ENCODE data around the gene RUFY3.
"Not testable (repeated sequence)": the region's sequence is repeated elsewhere in the genome, so short reads cannot be mapped to it uniquely, and the experiment has no call there.

Gene RUFY3

DNA sequence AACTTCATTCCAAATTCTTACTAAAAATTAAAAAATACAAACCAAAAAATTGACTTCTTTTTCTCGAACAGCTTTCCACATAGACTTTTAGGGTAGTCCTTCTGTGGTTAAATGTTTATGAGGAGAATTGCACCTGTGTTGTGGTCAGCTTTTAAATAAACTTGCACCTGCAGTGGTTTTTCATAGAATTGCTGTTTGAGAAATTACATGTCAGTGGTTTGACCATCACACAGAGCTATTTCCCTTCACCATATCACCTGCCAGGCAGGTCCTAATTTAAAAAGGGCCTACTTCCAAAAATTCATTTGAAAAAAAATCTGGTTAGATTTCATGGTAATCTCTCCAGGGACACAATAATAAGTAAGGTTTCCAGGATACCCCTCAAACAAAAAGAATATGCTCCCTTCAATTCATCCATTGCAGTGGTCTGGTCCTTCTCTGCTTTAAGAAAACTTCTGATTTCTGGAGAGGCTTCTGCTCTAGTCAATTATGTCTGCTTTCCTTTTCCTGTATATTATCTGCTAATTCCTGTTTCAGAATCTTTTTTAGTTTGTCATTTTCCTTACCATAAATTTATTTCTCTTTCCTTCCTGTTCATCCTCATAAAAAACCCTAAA, 43.3 kb upstream of the RUFY3 start:
- ChIA-PET POLR2A (no interaction called here), CTCF (interaction anchor here (1.5 kb wide), 1 partner anchor 27 kb away, joined by 4 read pairs; no protein-coding TSS in a partner anchor)
- DNase-seq (ENCODE audit: extremely low spot score) = no peak
- TF ChIP-seq, protein P1, sequence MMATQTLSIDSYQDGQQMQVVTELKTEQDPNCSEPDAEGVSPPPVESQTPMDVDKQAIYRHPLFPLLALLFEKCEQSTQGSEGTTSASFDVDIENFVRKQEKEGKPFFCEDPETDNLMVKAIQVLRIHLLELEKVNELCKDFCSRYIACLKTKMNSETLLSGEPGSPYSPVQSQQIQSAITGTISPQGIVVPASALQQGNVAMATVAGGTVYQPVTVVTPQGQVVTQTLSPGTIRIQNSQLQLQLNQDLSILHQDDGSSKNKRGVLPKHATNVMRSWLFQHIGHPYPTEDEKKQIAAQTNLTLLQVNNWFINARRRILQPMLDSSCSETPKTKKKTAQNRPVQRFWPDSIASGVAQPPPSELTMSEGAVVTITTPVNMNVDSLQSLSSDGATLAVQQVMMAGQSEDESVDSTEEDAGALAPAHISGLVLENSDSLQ (IDR thresholded peaks at IDR 0.05) = no peak
- TF ChIP-seq ARNT (IDR thresholded peaks at IDR 0.05) (no peak), ZNF384 (IDR thresholded peaks at IDR 0.05) (no peak), LEF1 (IDR thresholded peaks at IDR 0.05; ENCODE audit: borderline replicate concordance) (no peak), FOXA1 (IDR thresholded peaks at IDR 0.05) (no peak)

- TF ChIP-seq FOXK2 (IDR thresholded peaks at IDR 0.05) (no peak), ZNF384 (IDR thresholded peaks at IDR 0.05) (no peak), TARDBP (IDR thresholded peaks at IDR 0.05) (no peak), FOXA1 (IDR thresholded peaks at IDR 0.05) (no peak), L3MBTL2 (conservative IDR thresholded peaks at IDR 0.05) (no peak), LEF1 (IDR thresholded peaks at IDR 0.05; ENCODE audit: borderline replicate concordance) (no peak)
- DNase-seq (ENCODE audit: extremely low spot score) = no peak
- ChIA-PET POLR2A (no interaction called here), CTCF (no interaction called here)
These were observed 40.8 kb upstream of the RUFY3 start for GRCh38 chr4:70680934-70681333.

- CTCF ChIA-PET = no interaction called here
- TF ChIP-seq L3MBTL2 (conservative IDR thresholded peaks at IDR 0.05) (no peak), FOXK2 (IDR thresholded peaks at IDR 0.05) (no peak), TARDBP (IDR thresholded peaks at IDR 0.05) (no peak), BHLHE40 (IDR thresholded peaks at IDR 0.05; ENCODE audit: borderline replicate concordance) (no peak), LEF1 (IDR thresholded peaks at IDR 0.05; ENCODE audit: borderline replicate concordance) (no peak), ZNF384 (IDR thresholded peaks at IDR 0.05) (no peak), ELF4 (IDR thresholded peaks at IDR 0.05) (no peak), FOXM1 (IDR thresholded peaks at IDR 0.05; ENCODE audit: borderline replicate concordance) (no peak), HDGF (IDR thresholded peaks at IDR 0.05; ENCODE audit: borderline replicate concordance) (no peak), ARNT (IDR thresholded peaks at IDR 0.05) (no peak), CTBP1 (IDR thresholded peaks at IDR 0.05; ENCODE audit: borderline replicate concordance) (no peak), FOXA1 (IDR thresholded peaks at IDR 0.05) (no peak), SUZ12 (IDR thresholded peaks at IDR 0.05) (no peak), NFRKB (IDR thresholded peaks at IDR 0.05) (no peak), SP1 (IDR thresholded peaks at IDR 0.05) (no peak)
- TF ChIP-seq, protein P1 (IDR thresholded peaks at IDR 0.05) = no peak
- POLR2A ChIA-PET = no interaction called here
- DNase-seq (ENCODE audit: extremely low spot score) = no peak
These were observed 40.1 kb upstream of the RUFY3 start for GRCh38 chr4:70681704-70682103.

- DNase-seq (ENCODE audit: extremely low spot score); POLR2A ChIA-PET; CTCF ChIA-PET: not testable (repeated sequence)
These were observed 39.6 kb upstream of the RUFY3 start for GRCh38 chr4:70682142-70682541.

- TF ChIP-seq FOXM1 (IDR thresholded peaks at IDR 0.05; ENCODE audit: borderline replicate concordance) (no peak), L3MBTL2 (conservative IDR thresholded peaks at IDR 0.05) (no peak), ZNF384 (IDR thresholded peaks at IDR 0.05) (no peak)
- DNase-seq (ENCODE audit: extremely low spot score) = no peak
- ChIA-PET CTCF (interaction anchor here (0.6 to 1.0 kb wide), 2 partner anchors 14 to 31 kb away, joined by 3 to 4 read pairs; no protein-coding TSS in a partner anchor), POLR2A (interaction anchor here (0.6 to 1.4 kb wide), 4 partner anchors 16 to 31 kb away, joined by 3 to 6 read pairs (median 4); no protein-coding TSS in a partner anchor)
These were observed 34.4 kb upstream of the RUFY3 start for GRCh38 chr4:70687392-70687791.

DNA sequence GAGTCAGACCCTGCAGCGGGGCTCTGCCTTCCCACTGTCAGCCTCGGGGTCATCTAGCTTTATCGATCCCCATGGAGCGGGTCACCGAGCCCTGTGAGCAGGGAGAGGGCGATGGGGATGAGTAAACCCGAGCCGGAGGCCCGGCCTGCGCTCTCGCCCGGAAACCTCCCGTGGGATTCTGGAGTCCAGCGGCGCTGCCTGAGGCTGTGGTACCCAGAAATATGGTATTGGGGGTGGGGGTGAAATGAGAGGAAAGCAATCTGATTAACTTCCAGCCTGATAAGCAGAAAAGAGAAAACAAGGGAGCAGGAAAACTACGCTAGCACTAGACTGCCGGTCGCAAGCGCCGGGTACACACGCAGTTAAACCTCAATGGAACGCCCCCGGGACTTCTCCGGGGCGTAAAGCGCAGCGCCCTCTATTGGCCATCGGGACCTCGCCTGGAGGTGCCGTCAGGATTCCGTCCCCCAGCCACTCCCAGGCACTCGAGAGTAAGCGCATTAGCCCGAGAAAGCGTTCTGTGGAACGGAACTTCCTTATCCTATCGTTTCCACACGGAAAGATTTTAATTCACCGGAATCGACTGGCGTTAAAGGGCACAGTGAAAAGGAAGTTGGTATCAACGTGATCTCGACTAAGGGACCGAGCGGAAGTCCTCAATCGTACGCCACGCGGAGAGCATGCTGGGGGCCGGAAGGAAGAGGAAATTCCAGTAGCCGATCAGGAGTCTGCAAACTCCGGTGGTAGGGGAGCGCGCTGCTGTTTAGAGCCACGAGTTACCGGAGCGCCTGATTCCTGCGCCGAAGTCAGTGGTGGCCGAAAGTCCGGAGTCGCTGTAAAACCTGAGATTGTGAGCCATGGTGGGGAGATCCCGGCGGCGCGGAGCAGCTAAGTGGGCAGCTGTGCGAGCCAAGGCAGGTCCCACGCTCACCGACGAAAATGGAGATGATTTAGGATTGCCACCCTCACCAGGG, 33.7 kb upstream of the RUFY3 start, which contains the start of gene UTP3:
Gene UTP3, plus strand, starts transcription at position 712 of the 974 bp plus-strand sequence. Its CDS starts 146 bp downstream, at position 858.
- TF ChIP-seq ZNF384 (IDR thresholded peaks at IDR 0.05) (peak; percentile 11; the same call in 1 of the 2 replicates), SP1 (IDR thresholded peaks at IDR 0.05) (no peak), TARDBP (IDR thresholded peaks at IDR 0.05) (no peak), CTBP1 (IDR thresholded peaks at IDR 0.05; ENCODE audit: borderline replicate concordance) (peak; percentile 98), ELF4 (IDR thresholded peaks at IDR 0.05) (peak; percentile 73), FOXM1 (IDR thresholded peaks at IDR 0.05; ENCODE audit: borderline replicate concordance) (peak; percentile 76), L3MBTL2 (conservative IDR thresholded peaks at IDR 0.05) (peak; percentile 85)
- TF ChIP-seq, protein P1 (IDR thresholded peaks at IDR 0.05) = peak; percentile 67
- DNase-seq (ENCODE audit: extremely low spot score) = peak; percentile 88
- ChIA-PET CTCF (interaction anchor here (0.6 to 1.0 kb wide), 2 partner anchors 14 to 32 kb away, joined by 3 to 4 read pairs; no protein-coding TSS in a partner anchor), POLR2A (interaction anchor here (0.6 to 1.4 kb wide), 6 partner anchors 15 to 34 kb away, joined by 3 to 11 read pairs (median 4); partner anchors contain the start of gene RUFY3)

All from HEK293T (cell line).